Measurements from ENCODE around the gene ABI1.
"Not testable (repeated sequence)": the region's sequence is repeated elsewhere in the genome, so short reads cannot be mapped to it uniquely, and the experiment has no call there.

ABI1 gene

GRCh38 chr10:26804418-26805393 is 56.1 kb downstream of the ABI1 start:
- no peak for DNase-seq

GRCh38 chr10:26803849-26804248 is 56.9 kb downstream of the ABI1 start:
- no peak for DNase-seq

GRCh38 chr10:26802527-26802926 is 58.2 kb downstream of the ABI1 start:
- DNase-seq = no peak

- DNase-seq = no peak
These were observed 58.9 kb downstream of the ABI1 start for GRCh38 chr10:26801831-26802230.

- no peak for DNase-seq
These were observed 59.5 kb downstream of the ABI1 start for GRCh38 chr10:26801274-26801673.

GRCh38 chr10:26800468-26800867 is 60.3 kb downstream of the ABI1 start:
- DNase-seq = no peak

- no peak for DNase-seq
These were observed 61.4 kb downstream of the ABI1 start for GRCh38 chr10:26799342-26799741.

GRCh38 chr10:26798298-26798697 is 62.5 kb downstream of the ABI1 start:
- no peak for DNase-seq

- DNase-seq = no peak
These were observed 63.4 kb downstream of the ABI1 start for GRCh38 chr10:26797340-26797739.

GRCh38 chr10:26792758-26793495 is 67.8 kb downstream of the ABI1 start:
- peak; percentile 56 for DNase-seq

- no peak for DNase-seq
These were observed 70.3 kb downstream of the ABI1 start for GRCh38 chr10:26790221-26790995.

- DNase-seq = not testable (repeated sequence)
These were observed 71.0 kb downstream of the ABI1 start for GRCh38 chr10:26789779-26790178.

GRCh38 chr10:26787362-26787761 is 73.4 kb downstream of the ABI1 start:
- DNase-seq = no peak

GRCh38 chr10:26781797-26782196 is 79.0 kb downstream of the ABI1 start:
- no peak for DNase-seq

- DNase-seq = no peak
These were observed 79.8 kb downstream of the ABI1 start for GRCh38 chr10:26780793-26781601.

- no peak for DNase-seq
These were observed 80.5 kb downstream of the ABI1 start for GRCh38 chr10:26780106-26780792.

GRCh38 chr10:26779176-26779860 is 81.4 kb downstream of the ABI1 start:
- DNase-seq = no peak

GRCh38 chr10:26777686-26778085 is 83.1 kb downstream of the ABI1 start:
- DNase-seq = no peak

- no peak for DNase-seq
These were observed 84.5 kb downstream of the ABI1 start for GRCh38 chr10:26776258-26776657.

GRCh38 chr10:26773633-26774032 is 87.1 kb downstream of the ABI1 start:
- DNase-seq = no peak

- no peak for DNase-seq
These were observed 90.7 kb downstream of the ABI1 start for GRCh38 chr10:26770069-26770468.
